Naive B cell (primary cell): Measurements from ENCODE around the gene KRT33B. TPM values are rescaled to one million over a fixed set of nuclear protein-coding genes. Genes with fewer than 3 reads are reported as not detected.

ENCODE experiments used
- ATAC-seq, 2 donors: fragments of 150-1000 bp; cut with Tn5 transposase; 2 replicates each; pipeline ENCODE4 v1.10.0; 2021; ENCODE audit warnings: low read depth in 2 of 2, mild to moderate bottlenecking in 2 of 2, moderate library complexity in 2 of 2
- DNase-seq: peaks from one replicate; pipeline ENCODE4 v3.0.0; 2022
- H3K27ac Mint-ChIP-seq, 6 donors: one replicate each; pipeline ENCODE4 v1.8.0; 2020 to 2022; ENCODE audit warnings: mild to moderate bottlenecking in 6 of 6, mixed read lengths in 6 of 6, moderate library complexity in 5 of 6, inconsistent platforms in 2 of 6
- H3K27me3 Mint-ChIP-seq, 3 donors: one replicate each; pipeline ENCODE4 v1.8.0; 2021 to 2022; ENCODE audit warnings: mixed read lengths in 3 of 3, mild to moderate bottlenecking in 1 of 3
- H3K36me3 Mint-ChIP-seq, 2 donors: one replicate each; pipeline ENCODE4 v1.8.0; 2020 to 2022; ENCODE audit warnings: mixed read lengths in 2 of 2, inconsistent platforms in 1 of 2, mild to moderate bottlenecking in 1 of 2
- H3K4me1 Mint-ChIP-seq, 3 donors: one replicate each; pipeline ENCODE4 v1.8.0; 2020 to 2022; ENCODE audit warnings: mixed read lengths in 3 of 3, inconsistent platforms in 1 of 3, mild to moderate bottlenecking in 1 of 3, moderate library complexity in 1 of 3
- H3K4me3 Mint-ChIP-seq, 8 donors: one replicate each; pipeline ENCODE4 v1.8.0; 2020 to 2022; ENCODE audit warnings: mild to moderate bottlenecking in 8 of 8, mixed read lengths in 8 of 8, moderate library complexity in 8 of 8, inconsistent platforms in 2 of 8
- H3K9me3 Mint-ChIP-seq, 7 donors: one replicate each; pipeline ENCODE4 v1.8.0; 2020 to 2022; ENCODE audit warnings: mixed read lengths in 7 of 7, mild to moderate bottlenecking in 5 of 7, inconsistent platforms in 2 of 7, moderate library complexity in 1 of 7
- polyA plus RNA-seq, 6 donors: library from polyadenylated mRNA; unstranded; fragments of 300-500 nt; fragmentation: Illumina TruSeq; gene quantifications; one replicate each; pipeline ENCODE4 v1.2.3, GENCODE V29; 2021; ENCODE audit warnings: low read depth in 6 of 6

KRT33B gene
- polyA plus RNA-seq, 6 donors from 2014 or later = not detected

DNA sequence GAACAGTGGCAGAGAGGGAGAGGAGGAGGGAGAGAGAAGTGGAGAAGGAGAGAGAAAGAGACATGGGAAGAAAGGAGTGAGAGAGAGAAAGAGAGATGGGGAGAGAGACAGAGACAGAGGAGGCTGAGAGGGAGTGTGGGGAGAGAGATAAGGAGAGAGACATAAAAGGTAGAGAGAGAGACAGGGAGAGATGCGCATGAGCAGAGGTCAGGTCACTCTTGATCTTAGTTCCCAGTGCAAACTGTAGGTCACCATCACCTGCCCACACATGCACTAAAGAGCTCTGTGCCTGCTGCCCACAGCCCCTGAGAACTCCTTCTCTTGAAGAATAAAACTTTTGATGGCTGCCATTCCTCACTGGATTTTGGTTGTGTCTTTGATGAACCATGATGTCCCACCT is 33.9 kb downstream of the KRT33B start:
- Mint-ChIP-seq H3K4me1 (peaks cover 10 to 24% (median 12%) of the 10 kb centered on the region in 3 donors), H3K27me3 (peaks cover 17 to 49% (median 33%) of the 10 kb centered on the region in 3 donors), H3K9me3 (peaks cover 0 to 1% (median 0%) of the 10 kb centered on the region in 7 donors), H3K4me3 (no peak overlapping the region), H3K36me3 (no peaks in the 10 kb centered on the region), H3K27ac (peak overlapping the region in 1 of 6 donors; percentile 32)
- ATAC-seq (no peak), DNase-seq (no peak)

DNA sequence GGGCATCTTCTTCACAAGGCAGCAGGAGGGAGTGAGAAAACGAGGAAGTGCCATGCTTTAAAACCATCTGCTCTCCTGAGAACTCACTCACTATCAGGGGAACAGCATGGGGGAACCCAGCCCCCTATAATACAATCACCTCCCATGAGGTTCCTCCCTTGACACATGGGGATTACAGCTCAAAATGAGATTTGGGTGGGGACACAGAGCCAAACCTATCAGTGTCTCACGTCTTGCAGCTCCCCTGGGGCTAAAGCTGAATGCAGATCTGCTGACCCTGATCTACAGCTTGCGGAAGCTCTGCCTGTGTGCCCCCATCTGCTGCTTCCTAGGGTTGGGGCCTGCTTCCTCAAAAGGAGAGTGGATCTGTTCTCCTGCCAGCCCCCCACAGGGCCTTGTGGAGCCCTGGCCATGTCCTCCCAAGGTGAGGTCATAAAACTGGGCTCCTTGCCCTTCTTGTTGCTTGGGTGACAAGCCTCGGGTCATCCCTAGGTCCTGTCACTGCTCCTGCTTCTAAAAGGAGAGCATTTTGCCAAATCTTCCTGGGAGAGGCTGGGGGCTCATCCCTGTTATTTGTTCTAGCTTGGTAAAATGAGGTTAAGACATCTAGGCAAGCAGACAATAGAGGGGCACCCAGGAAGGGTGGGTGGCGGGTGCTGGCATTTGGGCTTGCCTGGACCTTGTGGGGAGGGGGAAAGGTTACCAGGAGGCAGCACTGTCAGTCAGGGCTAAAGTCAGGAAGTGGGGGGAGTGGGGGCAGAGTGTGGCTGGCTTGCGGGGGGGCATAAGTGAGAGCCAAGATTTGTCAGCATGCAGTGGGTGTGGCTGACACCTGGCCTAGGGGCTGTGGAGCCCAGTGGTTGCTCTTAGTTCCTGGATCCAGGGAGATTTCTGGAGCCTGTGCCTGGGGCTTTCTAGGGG is 35.0 kb downstream of the KRT33B start:
- Mint-ChIP-seq H3K4me1 (peaks cover 0 to 16% (median 3%) of the 10 kb centered on the region in 3 donors), H3K27me3 (peaks cover 13 to 42% (median 33%) of the 10 kb centered on the region in 3 donors), H3K4me3 (no peak overlapping the region), H3K27ac (peak overlapping the region in 2 of 6 donors; percentile 13 to 44), H3K36me3 (no peaks in the 10 kb centered on the region), H3K9me3 (peaks cover 0 to 1% (median 0%) of the 10 kb centered on the region in 7 donors)
- DNase-seq = no peak
- ATAC-seq = no peak

DNA sequence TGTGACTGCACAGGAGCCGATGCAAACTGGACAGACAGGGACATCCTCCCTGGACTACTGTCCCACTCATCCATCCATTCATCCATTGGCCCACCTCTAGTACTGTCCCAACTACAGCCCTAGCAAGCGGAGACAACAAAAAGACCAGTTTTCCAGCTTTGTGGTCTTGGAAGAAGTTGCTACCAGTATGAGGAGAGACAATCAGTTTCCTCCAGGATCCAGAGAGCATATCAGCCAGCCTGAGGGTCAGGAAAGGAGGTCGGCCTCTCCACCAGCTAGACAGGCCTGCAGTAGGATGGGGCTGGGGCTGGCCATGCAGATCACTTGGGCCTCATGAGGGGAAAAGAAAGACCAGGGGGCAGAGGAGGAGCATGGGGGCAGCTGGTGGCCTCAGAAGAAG is 35.8 kb downstream of the KRT33B start:
- peaks cover 0 to 11% (median under 1%) of the 10 kb centered on the region in 3 donors for H3K4me1 Mint-ChIP-seq
- H3K36me3 Mint-ChIP-seq = no peaks in the 10 kb centered on the region
- ATAC-seq (no peak), DNase-seq (no peak)
- peaks cover 0 to 1% (median 0%) of the 10 kb centered on the region in 7 donors for H3K9me3 Mint-ChIP-seq
- H3K27me3 Mint-ChIP-seq = peaks cover 13 to 38% (median 33%) of the 10 kb centered on the region in 3 donors
- no peak overlapping the region for H3K4me3 Mint-ChIP-seq
- H3K27ac Mint-ChIP-seq = peak overlapping the region in 1 of 6 donors; percentile 44

DNA sequence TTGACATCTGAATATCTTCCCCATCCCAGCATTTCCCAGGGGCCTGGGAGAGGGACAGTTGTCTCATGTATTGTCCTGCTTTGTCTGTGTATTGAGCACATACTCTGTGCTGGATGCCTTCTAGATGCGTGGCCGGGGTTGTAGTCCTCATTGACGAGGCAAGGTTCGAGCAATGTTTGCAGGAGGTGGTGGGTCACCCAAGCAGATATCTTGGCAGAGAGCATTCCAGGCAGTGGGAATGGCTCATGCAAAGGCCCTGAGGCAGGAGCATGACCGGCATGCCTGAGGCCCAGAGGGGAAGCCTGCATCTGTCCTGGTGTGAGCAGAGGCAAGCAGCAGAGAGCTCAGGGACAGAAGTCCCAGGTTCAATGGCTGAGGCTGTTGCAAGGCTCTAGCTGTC is 36.5 kb downstream of the KRT33B start:
- Mint-ChIP-seq H3K4me3 (no peak overlapping the region), H3K9me3 (peaks cover 0 to 1% (median 0%) of the 10 kb centered on the region in 7 donors), H3K27me3 (peaks cover 13 to 38% (median 33%) of the 10 kb centered on the region in 3 donors), H3K36me3 (no peaks in the 10 kb centered on the region), H3K4me1 (peaks cover 0 to 10% (median 5%) of the 10 kb centered on the region in 3 donors), H3K27ac (no peak overlapping the region)
- DNase-seq (no peak), ATAC-seq (no peak)

DNA sequence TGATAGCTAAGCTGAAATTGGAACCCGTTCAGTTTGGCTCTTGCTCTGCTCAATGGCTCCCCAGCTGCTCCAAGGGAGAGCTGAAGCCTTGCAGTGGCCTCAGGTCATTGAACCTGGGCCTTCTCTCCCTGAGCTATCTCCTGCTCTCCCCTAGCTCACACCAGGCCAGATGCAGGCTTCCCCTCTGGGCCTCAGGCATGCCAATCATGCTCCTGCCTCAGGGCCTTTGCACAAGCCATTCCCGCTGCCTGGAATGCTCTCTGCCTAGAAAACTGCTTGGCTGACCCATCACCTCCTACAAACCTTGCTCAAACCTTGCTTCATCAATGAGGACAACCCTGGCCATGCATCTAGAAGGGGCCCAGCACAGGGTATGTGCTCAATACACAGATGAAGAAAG is 37.4 kb downstream of the KRT33B start:
- no peak overlapping the region for H3K4me3 Mint-ChIP-seq
- ATAC-seq = no peak

DNA sequence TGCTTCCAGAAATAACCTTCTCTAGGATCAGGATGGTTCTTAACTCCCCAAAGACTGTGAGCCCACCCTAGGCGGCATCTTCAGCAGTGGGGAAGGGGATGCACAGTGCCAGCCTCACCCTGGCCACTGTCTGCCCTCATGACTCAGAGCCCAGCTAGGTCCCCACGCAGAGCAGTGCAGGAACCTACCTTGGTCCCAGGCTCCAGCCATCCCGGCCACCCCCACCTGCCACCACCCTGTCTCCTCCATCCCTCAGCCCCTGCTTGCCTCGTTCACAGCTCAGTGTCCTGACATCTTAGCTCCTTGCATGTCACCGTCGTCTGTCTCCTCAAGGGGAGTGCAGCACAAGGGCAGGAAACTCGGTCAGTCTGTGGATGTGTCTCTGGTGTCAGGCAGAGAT is 38.0 kb downstream of the KRT33B start:
- peak overlapping the region in 1 of 8 donors; percentile 66 for H3K4me3 Mint-ChIP-seq
- ATAC-seq (no peak), DNase-seq (no peak)
- no peaks in the 10 kb centered on the region for H3K36me3 Mint-ChIP-seq
- H3K27ac Mint-ChIP-seq = peak overlapping the region in 2 of 6 donors; percentile 53 to 68
- H3K4me1 Mint-ChIP-seq = peaks cover 0 to 13% (median 5%) of the 10 kb centered on the region in 3 donors
- peaks cover 9 to 38% (median 33%) of the 10 kb centered on the region in 3 donors for H3K27me3 Mint-ChIP-seq
- peaks cover 0 to 1% (median 0%) of the 10 kb centered on the region in 7 donors for H3K9me3 Mint-ChIP-seq

More for the DNA sequence above, 37.4 kb downstream of the KRT33B start:
- Mint-ChIP-seq H3K36me3 (no peaks in the 10 kb centered on the region), H3K9me3 (peaks cover 0 to 1% (median 0%) of the 10 kb centered on the region in 7 donors), H3K4me1 (peaks cover 0 to 12% (median 5%) of the 10 kb centered on the region in 3 donors), H3K27me3 (peaks cover 9 to 38% (median 33%) of the 10 kb centered on the region in 3 donors), H3K27ac (peak overlapping the region in 1 of 6 donors; percentile 25)
- no peak for DNase-seq

DNA sequence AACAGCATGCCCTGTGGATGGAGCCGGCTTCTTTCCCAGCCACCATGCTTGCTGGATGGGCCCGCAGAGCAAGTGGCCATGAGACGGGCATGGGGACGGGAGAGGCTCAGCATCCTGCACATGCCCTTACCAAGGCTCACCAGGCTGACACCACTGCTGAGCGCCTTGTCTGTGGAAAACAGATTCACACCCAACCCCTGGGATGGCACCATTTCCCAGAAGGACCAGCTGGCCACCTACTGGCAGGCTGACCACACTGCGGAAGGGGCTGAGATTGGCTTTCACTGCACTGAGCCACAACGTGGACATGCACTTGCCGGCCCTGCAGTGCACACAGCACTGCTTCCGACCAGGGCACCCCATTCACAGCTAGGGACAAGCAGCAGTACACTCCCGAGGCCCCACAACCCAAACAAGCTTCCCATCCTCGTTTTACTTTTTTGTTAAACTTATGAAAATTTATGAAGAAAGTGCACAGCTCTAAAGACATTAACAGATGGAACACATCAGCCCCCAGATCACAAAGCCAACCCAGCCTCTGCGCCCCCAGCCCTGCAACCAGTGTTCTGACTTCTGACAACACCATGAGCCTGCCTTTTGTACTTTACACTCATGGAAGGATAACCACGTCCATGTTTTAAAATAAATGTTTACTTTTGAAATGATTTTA is 40.2 kb downstream of the KRT33B start:
- H3K4me1 Mint-ChIP-seq = peaks cover 0 to 8% (median 7%) of the 10 kb centered on the region in 3 donors
- ATAC-seq (peak in 1 of 2 donors; percentile 28), DNase-seq (no peak)
- H3K4me3 Mint-ChIP-seq = no peak overlapping the region
- H3K27me3 Mint-ChIP-seq = peaks cover 5 to 26% (median 26%) of the 10 kb centered on the region in 3 donors
- H3K27ac Mint-ChIP-seq = no peak overlapping the region
- peaks cover 0 to 1% (median 0%) of the 10 kb centered on the region in 7 donors for H3K9me3 Mint-ChIP-seq
- H3K36me3 Mint-ChIP-seq = no peaks in the 10 kb centered on the region

DNA sequence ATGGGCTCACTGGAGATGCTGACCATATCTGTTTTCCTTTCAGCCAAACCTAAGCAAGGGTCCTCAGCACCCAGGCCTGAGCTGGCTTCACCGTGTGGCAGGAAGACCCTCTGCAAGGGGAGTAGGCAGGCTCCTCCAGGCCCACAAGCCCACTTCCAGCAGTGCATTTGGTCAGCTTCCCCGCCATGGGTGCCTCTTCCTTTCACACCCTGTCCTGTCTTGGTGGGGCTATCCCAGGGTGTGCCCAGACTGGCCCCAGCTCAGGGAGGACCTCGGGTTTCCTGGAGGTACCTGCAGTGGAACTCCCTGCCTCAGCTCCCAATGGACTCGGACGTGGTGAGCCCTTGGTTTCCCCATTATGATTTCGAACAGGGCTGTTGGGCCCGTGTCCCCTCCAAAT is 41.4 kb downstream of the KRT33B start:
- Mint-ChIP-seq H3K36me3 (no peaks in the 10 kb centered on the region), H3K9me3 (no peaks in the 10 kb centered on the region)

DNA sequence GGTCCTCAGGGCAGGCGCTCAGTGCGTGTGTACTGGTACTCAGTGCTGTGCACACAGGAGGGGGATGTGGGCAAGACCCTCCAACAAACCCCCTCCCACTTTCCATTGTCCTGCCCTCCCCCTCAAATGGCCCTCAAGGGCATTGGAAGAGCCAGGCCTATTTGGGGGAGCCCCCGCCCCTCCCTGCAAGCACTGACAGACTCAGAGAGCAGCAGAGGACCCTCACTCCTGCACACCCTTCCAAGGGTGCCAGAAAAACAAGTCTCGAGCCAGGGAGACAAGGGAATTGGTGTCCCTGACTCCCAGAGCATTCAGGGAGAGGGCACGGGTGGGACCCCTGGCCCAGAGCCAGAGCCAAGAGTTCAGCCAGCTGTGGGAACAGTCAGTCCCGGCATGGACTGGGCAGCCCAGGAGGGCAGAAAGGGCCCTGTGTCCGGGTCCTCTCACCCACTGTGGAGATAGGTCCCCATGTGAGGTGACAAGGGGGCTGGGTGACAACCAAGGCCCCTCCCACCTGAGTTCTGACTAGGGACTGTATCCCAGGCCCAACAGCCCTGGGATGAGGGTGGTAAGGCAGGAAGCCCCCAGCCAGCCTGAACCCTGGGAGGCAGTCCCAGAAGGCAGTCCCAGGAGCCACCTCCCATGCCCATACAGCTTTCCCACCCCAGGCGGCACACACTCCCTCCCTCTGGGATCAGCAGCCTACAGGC is 42.0 kb downstream of the KRT33B start:
- peaks cover 0 to 20% (median 13%) of the 10 kb centered on the region in 3 donors for H3K27me3 Mint-ChIP-seq
- ATAC-seq = no peak
- no peaks in the 10 kb centered on the region for H3K36me3 Mint-ChIP-seq
- H3K4me1 Mint-ChIP-seq = peaks cover 4 to 19% (median 13%) of the 10 kb centered on the region in 3 donors
- peak overlapping the region in 1 of 6 donors; percentile 82 for H3K27ac Mint-ChIP-seq
- no peak for DNase-seq
- no peaks in the 10 kb centered on the region for H3K9me3 Mint-ChIP-seq
- H3K4me3 Mint-ChIP-seq = no peak overlapping the region

More for the DNA sequence above, 41.4 kb downstream of the KRT33B start:
- no peak for DNase-seq
- Mint-ChIP-seq H3K27me3 (peaks cover 0 to 27% (median 17%) of the 10 kb centered on the region in 3 donors), H3K4me1 (peaks cover 0 to 16% (median 9%) of the 10 kb centered on the region in 3 donors), H3K4me3 (no peak overlapping the region), H3K27ac (peak overlapping the region in 1 of 6 donors; percentile 62)
- no peak for ATAC-seq

DNA sequence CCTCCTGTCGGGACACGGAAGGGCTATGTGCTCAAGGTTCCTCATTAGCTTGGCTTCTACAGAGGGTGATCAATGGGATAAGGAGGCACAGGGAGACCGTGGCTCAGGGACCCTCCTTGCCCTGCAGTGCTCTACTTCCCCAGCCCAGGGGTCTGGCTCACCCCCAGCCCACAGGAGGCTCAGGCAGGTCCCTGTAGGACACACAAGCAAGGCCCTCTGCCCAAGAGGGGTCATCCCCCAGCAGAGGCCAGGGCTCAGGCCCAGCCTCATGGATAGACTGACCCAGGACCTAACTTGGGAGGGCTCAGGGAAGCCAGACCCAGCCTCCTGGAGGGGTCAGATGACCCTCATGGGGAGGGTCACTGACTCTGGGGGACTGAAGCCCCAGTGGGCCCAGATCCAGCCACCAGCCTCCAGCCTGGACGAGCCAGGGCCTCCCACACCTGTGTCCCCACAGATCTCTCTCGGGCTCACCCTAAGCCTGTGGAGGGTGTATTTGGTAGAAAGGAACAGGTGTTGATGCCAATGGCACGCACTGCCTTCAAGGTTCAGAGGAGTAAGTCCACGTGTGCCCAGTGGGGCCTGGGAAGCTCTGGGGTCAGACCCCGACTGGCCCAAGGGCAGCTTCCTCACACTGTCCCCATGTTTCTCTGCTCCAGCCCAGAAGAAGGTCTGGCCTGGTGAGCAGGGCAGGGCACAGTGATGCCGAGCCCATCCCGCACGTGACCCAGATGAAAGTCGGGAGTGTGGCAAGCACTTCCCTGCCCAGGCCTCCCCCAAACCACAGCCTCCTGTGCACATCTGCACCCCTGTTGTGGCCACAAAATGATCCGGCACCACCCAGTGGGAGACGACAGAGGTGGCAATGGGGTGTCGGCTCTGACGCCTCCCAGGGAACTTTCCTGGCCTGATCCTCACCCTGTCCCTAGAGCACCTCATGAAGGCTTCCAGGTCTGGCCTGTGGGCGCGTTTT is 43.2 kb downstream of the KRT33B start:
- H3K27ac Mint-ChIP-seq = peak overlapping the region in 1 of 6 donors; percentile 4
- H3K4me3 Mint-ChIP-seq = peak overlapping the region in 1 of 8 donors; percentile 30
- peaks cover 8 to 23% (median 19%) of the 10 kb centered on the region in 3 donors for H3K4me1 Mint-ChIP-seq
- ATAC-seq = no peak
- H3K9me3 Mint-ChIP-seq = no peaks in the 10 kb centered on the region
- peaks cover 0 to 9% (median 2%) of the 10 kb centered on the region in 3 donors for H3K27me3 Mint-ChIP-seq
- DNase-seq = no peak
- no peaks in the 10 kb centered on the region for H3K36me3 Mint-ChIP-seq

DNA sequence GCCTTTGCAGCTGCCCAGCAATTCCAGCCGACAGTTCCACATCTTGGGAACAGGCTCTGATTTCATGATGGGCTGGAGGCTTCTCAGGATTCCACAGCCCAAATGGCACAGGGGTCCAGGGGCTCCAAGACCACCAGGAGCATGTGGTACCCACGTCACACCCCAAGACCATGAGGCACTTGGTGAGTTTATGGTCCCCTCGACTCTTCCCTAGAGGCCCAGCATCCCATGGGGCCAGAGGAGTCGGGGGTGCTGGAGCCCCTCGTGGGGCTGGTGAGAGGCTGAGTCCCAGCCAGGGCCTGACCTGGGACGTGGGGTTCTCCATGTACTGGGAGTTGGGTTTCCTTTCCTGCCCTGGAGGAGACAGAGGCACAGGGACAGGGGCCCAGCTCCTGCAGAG is 44.0 kb downstream of the KRT33B start:
- peaks cover 0 to 5% (median 1%) of the 10 kb centered on the region in 7 donors for H3K9me3 Mint-ChIP-seq
- H3K36me3 Mint-ChIP-seq = no peaks in the 10 kb centered on the region
- H3K27ac Mint-ChIP-seq = peak overlapping the region in 1 of 6 donors; percentile 38
- peaks cover 8 to 28% (median 19%) of the 10 kb centered on the region in 3 donors for H3K4me1 Mint-ChIP-seq
- DNase-seq (no peak), ATAC-seq (no peak)
- H3K27me3 Mint-ChIP-seq = peaks cover 0 to 8% (median 0%) of the 10 kb centered on the region in 3 donors
- no peak overlapping the region for H3K4me3 Mint-ChIP-seq

DNA sequence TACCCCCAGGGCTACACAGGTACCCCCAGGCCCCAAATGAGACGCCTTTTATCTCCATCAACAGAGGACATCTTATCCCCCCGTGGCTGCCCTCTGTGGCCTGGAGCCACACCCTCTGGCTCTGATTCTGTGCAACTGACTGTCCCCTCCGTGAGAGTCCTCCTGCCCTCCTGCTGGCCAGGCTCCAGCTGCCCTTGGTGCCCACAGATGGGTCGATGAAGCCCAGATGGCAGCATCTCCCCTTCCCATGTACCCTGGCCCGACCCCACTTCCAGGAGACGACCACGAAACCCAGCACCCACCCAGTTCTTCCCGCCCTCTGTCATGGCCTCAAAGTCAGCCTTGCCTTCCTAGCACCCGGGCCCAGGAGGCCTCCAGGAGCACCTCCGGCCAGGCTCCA is 44.5 kb downstream of the KRT33B start:
- Mint-ChIP-seq H3K4me3 (no peak overlapping the region), H3K4me1 (peaks cover 8 to 29% (median 19%) of the 10 kb centered on the region in 3 donors), H3K9me3 (peaks cover 0 to 10% (median 3%) of the 10 kb centered on the region in 7 donors), H3K27ac (no peak overlapping the region), H3K36me3 (no peaks in the 10 kb centered on the region), H3K27me3 (peaks cover 0 to 8% (median 0%) of the 10 kb centered on the region in 3 donors)
- no peak for DNase-seq
- ATAC-seq = no peak
